NCI-H1694 (cell line): ENCODE data around the gene SELL.
"Not testable (repeated sequence)": the region's sequence is repeated elsewhere in the genome, so short reads cannot be mapped to it uniquely, and the experiment has no call there.

Experiments used
- DNase-seq: peaks from one replicate; lab custom pipeline; 2025; lab: John Stamatoyannopoulos, UW

Gene SELL

DNA sequence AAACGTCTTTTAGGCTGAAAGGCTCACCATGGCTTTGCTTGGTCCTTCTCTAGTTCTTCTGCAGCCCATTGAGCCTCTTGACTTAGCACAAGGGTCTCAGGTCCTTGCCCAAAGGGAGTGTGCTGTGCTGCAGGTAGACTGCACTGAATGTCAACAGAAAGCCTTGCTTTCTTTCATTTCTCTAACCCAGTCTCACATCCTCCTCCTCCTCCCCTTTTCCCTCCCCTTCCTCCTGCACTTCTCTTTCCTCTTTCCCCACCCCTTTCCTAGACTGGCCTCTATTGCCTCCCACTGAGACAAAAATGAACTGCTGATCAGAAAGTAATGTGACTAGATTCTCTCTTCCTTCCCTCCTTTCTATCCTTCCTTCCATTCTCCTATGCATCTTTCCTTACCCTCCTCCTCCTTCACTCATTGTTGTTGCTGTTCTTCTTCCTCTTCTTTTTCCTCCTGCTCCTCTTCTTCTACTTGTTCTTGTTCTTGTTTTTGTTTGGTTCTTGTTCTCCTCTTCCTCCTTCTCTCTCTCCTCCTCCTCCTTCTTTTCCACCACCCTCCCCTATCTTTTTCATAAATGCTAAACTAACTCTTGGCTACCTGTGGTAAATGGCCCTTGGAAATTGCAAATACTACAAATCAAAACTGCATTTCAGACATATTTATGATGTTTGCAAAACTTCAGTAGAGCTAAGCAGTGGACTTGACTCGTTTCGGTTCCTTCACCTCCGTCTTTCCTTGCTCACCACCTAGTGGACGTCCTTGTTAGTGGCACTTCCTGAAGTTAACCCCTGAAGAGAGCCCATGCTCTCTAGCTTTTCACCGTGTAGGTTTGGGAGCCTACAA is at the start of gene SELL:
SELL (minus strand) TSS at position 152 of the 840 bp plus-strand sequence; CDS start at position 30, 122 bp downstream.
- DNase-seq = peak; percentile 48

DNA sequence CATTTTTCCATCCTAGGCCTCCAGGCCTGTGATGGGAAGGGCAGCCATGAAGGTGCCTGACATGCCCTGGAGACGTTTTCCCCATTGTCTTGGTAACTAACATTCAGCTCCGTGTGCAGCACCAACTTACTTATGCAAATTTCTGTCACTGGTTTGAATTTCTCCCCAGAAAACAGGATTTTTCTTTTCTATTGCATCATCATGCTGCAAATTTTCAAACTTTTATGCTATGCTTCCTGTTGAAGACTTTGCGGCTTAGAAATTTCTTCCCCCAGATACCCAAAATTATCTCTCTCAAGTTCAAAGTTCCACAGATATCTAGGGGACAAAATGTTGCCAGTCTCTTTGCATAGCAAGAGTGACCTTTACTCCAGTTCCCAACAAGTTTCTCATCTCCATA is 47.6 kb upstream of the SELL start:
- DNase-seq = no peak

DNA sequence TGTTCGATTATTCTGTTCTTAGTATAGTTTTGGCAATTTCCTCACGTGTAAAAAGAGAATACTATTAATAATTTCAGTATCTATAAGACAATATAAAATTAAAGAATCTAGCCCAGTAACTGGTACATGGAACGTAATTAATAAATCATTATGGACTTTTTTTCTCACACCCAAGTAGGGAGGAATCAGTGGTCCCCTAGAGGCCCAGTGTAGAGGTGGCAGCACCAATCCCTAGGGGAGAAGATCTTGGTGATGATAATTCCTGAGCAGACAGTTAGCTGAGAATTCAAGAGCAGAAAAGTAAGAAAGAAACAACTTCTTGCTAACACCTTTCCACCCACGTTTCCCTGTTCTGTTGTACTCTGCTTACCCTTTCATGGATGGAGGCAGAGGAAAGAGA is 42.1 kb upstream of the SELL start:
- DNase-seq = no peak

DNA sequence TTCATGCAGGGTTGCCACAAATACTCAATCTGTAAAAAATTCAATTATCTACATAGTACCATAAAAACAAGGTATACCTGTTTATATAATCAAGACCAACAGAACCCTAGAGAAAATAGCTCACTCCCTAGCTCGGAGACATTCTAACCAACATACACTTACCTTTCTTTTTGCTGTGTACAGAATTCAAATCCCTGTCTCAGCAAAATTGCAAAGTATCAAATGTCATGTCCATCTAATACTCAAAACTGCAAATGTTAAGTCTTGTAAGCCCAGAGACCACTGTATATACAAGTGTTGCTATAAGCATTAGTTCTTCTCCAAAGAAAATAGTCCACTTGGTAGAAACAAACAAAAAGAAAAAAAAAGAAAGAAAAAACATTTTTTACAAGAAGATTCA is 38.6 kb upstream of the SELL start:
- no peak for DNase-seq

DNA sequence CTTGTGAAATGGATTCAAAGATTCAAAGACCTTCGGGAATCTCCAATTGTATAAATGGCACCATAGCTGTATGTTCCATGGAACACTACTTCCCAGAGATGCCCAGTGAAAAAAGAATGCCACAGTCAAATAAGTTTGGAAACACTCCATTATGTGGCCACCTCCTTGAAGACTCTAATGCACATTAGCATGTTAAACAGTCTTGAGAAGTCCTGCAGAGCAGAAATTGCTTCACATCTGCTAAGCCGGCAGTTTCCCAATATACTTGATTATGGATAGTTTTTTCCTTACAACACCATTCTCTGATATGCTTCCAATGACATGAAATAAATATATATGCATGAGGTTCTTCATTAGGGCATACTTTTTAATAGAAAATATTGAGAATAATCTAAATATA is 35.1 kb upstream of the SELL start:
- no peak for DNase-seq

DNA sequence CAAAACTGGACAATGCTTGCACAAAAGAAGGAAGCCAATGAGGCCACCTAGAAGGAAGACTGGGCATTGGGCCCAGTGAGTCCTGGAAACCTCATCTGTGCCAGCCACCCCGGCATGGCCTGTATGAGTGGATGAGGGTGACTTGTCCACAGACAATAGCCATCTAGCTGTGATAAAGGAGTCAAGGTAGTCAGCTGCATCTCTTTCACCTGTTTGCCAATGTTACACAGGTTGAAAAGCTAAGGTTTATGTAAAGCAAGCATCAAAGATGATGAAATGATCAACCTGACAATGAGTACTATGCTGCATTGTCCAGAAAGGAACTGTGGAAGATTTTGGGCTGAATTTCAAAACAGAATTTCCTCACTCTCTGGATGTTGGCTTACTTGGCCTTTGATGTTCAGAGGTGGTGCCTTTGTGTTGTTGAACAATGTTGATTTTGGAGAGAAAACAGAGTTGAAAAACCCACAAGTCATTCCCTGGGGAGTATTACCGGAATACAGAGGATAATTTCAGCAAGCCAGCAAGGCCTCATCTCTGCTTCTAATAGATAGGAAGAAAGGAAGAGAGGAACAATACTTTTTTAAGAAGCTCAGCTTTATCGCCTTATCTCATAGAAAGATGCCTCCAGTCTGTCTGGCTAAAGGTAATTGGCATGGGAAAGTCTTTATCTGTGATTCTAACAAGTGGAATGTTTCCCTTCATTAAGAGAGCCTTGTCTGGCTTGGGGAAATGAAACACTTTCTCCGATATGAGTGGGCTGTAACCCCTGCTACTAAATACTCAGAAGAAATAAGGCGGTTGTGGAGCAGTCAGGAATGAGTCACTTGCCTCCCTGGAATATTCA is 33.8 kb upstream of the SELL start:
- DNase-seq = no peak

DNA sequence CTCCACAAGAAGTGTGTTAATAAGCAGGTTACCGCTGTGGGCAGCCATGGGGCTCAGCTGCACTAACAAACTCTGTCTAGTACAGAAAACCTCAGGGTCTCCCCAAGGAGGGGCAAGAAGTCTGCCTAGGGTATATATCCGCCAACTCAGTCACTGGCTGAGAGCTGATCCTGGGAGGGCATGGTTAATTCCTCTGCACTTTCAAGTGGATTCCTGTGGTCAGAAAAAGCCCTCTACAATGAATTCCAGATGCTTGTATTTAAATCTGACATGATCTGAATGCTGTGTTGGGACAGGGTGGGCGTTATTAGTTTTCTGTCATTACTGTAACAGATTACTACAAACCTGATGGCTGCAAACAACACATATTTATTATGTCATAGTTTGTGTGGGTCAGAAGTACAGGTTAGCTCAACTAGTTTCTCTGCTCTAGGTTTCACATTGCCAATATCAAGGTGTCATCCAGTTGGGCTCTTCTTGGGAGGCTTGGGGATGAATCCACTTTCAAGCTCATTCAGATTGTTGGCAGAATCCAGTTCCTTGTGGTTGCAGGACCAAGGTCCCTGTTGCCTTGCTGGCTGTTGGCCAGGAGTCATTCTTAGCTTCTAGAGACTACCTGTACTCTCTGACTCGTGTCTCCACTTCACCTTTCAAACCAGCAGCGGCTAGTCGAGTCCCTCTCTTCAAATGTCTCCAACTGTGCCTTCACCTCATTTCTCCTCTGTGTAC is 30.4 kb upstream of the SELL start:
- no peak for DNase-seq

DNA sequence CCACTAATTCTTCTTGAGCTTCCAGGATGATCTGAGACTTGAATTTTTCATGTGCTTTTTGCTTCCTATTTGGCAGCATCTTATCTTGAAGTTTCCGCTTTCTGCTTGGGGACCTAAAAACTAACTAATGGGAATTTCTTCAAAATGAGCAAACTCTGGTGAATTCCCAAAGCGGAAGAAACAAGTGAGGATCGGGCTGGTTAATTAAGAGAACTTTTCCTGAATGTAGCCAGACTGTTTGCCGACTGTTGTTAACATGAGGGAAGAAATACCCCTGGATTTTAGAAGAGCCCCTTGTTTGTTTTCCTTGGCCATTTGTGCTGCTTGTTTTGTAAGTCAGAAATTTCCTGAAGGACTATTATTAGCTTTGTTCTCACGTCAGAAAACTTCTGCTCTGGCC is 28.6 kb upstream of the SELL start:
- DNase-seq = no peak

DNA sequence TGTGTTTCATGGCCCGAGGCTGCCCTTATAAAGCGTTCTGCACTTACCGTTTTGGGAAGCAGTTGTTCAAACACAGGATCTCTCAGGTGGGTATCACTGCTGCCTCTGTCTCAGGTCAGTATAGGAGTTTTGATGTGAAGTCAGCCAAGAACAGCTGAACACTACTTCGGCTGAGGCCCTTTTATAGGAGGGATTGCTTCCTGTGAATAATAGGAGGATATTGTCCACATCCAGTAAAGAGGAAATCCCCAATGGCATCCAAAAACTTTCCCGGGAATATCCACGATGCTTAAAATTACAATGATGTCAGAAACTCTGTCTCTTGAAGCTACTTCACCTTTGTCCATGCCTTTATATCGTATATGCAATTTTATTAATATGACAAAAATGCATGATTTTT is 22.5 kb upstream of the SELL start, which contains the start of gene SELE:
SELE (minus strand) TSS at position 156 of the 400 bp plus-strand sequence. CDS start 467 bp downstream, outside the sequence.
- no peak for DNase-seq

DNA sequence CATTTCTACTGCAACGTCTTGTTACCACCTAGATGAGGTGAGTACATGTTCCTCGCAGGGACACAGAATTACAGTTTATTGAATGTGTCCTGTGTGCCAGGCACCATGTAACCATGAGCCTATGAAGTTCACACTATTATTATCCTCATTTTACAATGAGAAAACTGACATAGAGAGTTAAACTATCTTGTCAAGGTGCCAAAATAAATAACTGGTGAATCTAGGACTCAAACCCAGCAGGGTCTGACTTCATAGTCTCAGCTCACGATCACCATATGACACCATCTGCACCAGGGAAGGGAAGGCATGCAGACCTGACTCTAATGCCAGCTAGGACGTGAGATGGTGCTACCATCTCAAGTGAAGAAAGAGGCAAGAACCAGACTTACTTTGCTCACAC is 20.0 kb upstream of the SELL start:
- DNase-seq = no peak

DNA sequence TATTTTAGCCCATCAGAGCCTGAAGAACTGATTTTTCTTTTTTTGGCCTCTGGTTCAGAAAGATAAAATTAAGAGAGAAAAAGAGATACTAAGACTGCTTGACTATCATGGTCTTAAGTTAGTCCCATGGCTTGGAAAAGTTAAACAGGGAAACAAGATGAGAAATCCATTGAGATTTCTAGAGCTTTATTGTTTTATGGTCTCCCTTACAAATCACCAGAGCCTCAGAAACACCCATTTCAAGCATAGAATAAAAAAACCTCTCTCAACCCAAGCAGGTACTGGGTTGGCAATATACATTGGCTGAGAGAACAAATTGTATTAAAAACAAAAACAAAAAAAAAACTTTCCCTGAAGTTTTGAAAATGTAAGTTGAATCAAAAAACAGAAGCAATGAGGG is 18.6 kb upstream of the SELL start:
- no peak for DNase-seq

DNA sequence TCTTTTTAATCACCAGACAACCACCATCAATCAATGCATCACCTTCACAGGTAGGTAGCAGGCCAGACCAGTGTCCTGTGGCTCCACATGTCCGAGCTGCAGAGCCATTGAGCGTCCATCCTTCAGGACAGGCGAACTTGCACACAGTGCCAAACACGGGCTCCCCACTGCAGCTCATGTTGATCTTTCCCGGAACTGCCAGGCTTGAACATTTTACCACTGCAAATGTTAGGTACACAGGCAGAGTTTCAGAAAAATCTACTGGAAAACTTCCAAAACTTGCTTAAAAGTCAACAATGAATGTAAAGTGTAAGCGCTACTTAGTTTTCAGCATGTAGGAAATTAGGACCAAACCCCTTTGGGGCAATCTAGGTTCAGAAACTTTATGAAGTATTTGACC is 15.9 kb upstream of the SELL start:
- no peak for DNase-seq

DNA sequence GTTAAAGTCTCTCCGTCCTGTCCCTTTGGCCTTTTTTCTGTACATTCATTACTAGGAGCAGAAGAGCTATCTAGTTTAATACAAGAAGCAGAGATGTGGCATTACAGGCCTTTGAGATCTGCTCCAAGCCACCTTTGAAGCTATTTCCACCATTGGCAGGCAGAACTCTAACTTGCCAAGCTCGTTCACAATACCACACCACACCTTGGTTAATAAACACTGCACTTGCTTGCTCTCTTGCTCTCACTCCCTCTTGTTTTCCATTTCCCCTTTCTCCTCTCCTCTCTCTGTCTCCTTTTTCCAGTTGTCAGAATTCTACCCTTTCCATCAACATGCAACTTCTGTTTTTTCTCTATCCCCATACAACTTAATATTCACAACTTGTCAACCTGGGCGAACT is 15.4 kb upstream of the SELL start:
- DNase-seq = no peak

DNA sequence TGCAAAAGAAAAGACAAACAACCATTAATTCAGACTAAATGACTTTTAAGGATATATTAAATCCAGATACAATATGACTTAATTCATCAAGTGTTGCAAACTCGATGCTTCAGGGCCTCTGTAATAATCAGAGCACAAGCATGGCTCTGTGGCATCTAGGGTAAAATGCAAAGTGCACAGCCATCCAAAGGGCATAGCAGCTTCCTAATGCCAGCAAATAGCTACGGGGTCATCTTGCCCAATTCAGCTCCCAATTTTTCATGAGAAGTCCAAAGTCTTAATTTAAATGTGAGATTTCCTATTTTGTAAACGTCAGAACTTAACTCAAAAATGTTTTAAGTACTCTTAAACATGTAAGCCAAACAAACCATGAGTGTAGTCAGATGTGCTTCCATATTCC is 14.5 kb upstream of the SELL start:
- no peak for DNase-seq

DNA sequence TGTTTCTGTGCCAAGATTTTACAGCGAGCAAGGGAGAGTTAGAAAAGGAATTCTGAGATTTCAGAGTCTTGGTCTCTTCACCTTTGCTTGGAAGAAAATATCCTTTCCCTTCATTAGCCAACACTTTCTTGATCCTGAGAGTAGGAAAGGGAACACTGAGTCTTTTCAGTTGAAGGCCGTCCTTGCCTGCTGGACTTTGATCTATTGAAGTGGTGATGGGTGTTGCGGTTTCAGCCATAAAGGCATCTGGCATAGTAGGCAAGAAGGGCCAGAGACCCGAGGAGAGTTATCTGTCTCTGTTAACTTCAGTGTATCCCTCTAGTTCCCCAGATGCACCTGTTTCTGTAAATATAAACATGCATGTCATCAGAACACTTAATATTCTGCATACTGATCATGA is 12.7 kb upstream of the SELL start:
- no peak for DNase-seq

DNA sequence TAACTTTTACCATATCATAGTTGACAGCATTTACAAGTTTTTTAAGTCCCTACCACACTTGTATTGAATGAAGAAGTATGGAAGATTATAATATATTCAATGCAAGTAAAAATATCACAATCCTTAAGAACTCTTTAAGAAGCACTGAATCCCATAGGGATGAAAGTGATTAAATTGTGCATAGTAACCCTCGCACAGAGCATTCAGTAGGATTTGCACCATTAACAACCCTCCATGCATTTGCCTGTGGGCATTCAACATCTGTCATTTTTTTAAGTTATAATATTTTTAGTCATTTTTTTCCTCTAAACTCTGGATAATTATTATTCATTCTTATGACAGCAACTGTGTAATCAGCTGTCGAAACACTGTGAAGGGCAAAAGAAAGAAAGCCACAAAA is 12.3 kb upstream of the SELL start:
- DNase-seq = no peak

DNA sequence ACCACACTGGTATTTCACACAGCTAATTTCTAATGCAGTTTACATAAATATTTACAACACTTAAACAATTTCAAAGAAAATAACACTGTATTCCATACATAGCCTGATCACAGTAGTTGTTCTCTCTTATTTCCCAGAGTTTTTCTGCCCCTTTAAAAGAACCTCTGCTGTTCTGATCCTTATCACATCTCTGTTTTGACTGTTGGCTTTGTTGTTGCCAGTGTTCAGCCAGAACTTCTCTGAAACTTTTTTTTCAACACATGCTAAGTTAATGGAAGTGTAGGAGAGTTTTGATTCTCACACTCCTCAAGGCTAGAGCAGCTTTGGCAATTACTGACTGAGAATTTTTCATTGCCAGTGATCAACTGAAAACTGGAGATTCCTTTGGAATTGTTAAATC is 11.4 kb upstream of the SELL start:
- DNase-seq = no peak

DNA sequence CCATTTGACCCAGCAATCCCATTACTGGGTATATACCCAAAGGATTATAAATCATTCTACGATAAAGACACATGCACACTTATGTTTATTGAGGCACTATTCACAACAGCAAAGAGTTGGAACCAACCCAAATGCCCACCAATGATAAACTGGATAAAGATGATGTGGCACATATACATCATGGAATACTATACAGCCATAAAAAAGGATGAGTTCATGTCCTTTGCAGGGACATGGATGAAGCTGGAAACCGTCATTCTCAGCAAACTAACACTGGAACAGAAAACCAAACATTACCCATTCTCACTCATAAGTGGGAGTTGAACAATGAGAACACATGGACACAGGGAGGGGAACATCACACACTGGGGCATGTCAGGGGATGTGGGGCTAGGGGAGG is 3.7 kb upstream of the SELL start:
- not testable (repeated sequence) for DNase-seq

DNA sequence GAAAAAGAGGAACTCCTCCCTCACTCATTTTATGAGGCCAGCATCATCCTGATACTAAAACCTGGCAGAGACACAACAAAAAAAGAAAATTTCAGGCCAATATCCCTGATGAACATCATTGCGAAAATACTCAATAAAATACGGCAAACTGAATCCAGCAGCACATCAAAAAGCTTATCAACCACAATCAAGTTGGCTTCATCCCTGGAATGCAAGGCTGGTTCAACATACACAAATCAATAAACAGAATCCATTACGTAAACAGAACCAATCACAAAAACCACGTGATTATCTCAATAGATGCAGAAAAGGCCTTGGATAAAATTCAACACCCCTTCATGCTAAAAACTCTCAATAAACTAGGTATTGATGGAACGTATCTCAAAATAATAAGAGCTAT is 1.7 kb upstream of the SELL start:
- not testable (repeated sequence) for DNase-seq

DNA sequence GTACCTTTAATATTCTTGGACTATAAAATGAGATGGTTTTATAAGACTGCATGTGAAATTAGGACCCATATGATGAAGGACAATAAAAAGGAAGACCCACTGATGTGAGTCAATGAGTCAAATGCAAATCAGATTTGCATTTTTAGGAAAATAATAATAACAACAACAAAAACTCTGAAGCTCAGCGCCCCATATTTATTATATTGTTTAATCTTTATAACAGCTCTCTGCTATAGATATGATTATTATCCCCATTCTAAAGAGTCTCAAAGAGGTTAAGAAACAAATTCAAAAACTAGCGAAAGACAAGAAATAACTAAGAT is 850 bp upstream of the SELL start:
- DNase-seq = no peak

DNA sequence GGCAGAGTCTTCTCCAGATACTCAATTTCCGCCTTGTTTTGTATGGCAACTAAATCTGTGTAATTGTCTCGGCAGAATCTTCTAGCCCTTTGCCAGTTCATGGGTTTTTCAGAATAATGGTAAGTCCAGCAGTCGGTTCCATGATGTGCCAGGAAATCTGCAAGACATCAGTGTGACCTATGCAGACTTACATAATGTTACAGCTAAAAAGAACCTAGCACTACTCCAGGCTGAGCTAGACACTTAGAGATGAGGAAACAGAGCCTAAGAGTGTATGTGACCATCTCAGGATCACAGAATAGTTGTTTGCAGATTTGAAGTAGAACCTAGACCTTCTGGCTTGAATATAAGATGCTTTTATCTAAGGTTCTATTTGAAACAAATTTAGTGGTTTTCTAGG is 2.8 kb downstream of the SELL start:
- DNase-seq = no peak

DNA sequence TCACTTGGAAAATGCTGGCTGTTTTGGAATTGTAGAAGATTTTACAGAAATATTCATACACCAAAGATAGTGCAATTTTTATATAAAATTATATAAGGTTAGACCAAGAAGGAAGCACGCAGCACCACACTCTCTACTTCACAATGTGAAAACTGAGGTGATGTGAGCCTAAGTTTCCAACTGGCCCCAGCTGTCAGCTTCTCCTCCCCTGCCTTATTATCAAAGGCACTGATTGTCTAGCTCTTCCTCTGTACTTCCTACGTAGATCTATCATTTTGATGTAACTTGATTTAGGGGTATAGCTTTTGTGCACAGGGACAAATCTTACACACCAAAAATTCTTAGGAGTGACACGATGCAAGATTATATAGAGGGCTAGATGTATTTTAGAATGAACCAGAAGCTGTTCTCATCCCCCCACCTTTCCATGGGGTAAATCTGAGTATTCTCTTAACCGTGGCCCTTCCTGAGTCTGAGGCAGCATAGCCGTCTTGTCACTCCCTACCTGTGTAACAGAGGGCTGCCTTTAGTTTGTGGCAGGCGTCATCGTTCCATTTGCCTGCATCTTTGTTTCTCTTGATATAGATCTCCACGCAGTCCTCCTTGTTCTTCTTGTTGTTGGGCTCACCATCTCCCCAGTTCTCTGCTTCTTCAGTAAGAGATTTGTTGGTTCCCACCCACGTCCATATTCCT is 3.4 kb downstream of the SELL start:
- DNase-seq = no peak
